ENCODE results near the gene ZNF275. TPM values are rescaled to one million over a fixed set of nuclear protein-coding genes. Genes with fewer than 3 reads are reported as not detected.
"Not testable (repeated sequence)": the region's sequence is repeated elsewhere in the genome, so short reads cannot be mapped to it uniquely, and the experiment has no call there.

The ZNF275 gene, protein sequence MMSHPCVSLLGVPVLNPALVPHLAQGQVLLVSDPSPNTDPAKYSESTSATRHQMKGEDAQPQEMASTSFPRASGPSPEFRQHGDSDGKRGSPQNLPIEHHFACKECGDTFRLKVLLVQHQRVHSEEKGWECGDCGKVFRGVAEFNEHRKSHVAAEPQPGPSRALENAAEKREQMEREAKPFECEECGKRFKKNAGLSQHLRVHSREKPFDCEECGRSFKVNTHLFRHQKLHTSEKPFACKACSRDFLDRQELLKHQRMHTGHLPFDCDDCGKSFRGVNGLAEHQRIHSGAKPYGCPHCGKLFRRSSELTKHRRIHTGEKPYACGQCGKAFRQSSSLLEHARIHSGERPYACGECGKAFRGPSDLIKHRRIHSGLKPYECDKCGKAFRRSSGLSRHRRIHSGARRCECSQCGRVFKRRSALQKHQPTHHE
- 10 to 100 TPM; 14.8 to 17.1 TPM for total RNA-seq
- polyA plus RNA-seq = 1 to 10 TPM; 4.8 to 7.5 (median 5.0) TPM
- 19.9 to 50.2 (median 37.8) reads per million in 6 experiments for total RNA-seq

DNA sequence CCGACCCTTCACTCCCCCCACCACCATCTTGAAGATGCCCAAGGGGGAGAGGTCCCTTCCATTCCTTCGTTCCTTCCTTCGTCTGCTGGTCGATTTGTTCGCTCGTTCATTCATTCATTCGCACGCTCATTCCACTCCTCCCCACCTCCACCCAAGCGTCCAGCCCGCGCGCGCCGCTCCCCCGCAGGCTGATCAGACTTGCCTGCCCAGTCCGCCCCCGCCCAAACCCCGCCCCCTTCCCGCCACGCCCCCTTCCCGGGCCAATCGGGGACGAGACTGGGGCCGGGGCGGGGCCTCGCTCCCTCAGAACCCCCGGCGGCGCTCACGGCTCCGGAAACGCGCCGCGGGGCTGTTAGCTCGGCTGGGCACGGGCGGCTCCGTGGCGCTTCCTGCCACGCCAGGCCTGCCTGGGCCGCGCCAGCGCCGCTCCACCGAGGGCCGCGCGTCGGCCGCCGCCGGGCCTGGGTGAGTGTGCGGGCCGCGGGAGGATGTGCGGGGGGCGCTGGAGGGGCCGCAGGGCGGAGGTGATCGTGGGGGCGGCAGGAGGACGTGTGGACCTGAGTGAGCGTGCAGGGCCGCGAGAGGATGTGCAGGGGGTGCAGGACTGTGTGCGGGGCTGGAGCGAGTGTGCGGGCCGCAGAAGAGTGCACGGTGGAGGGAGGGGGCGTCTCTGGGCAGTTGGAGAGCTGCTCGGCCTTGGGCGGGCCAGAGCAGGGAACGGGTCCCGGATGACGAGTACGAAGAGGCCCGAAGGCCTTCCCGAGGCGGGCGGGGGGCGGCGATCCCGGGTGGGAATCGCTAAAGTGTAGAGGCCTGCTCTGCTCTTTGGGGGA is at the start of gene ZNF275:
Gene ZNF275, plus strand, starts transcription at position 333 of the 833 bp plus-strand sequence. CDS start 2,527 bp downstream, outside the sequence.
- Mint-ChIP-seq H3K9me3 (no peaks in the 10 kb centered on the region), H3K4me1 (peaks cover 13 to 45% (median 42%) of the 10 kb centered on the region in 4 donors), H3K27me3 (no peaks in the 10 kb centered on the region), H3K27ac (peak within 1 kb of the TSS; percentile 68 to 95 (median 88)), H3K36me3 (peaks cover 0 to 14% (median under 1%) of the 10 kb centered on the region in 3 donors), H3K4me3 (peak within 1 kb of the TSS; percentile 79 to 93 (median 87))
- POLR2A ChIA-PET = interaction anchor here (0.7 to 2.2 kb wide), 4 partner anchors 9 to 265 kb away, joined by 3 to 7 read pairs (median 4); partner anchors contain the start of gene CCNQ
- ATAC-seq (peak; percentile 96 to 97), DNase-seq (peak; percentile 69 to 86 (median 80))

DNA sequence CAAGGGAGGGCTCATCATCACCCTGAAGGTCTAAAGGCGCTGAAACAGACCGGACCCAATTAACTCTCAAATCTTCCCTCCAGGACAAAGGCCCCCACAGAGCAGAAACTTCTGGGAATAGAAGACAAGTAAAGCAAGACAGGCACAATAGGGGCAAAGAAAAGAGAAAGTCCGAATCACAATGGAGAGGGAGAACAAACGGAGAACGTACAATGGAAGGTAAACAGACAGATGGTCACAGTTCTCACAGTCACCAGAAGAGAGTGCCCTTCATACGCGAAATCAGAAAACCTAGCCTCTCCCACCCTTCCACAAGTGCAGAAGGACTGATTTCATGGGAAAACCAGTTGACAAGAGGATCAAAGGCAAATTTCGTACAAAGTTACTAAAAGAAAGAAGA is 48.3 kb upstream of the ZNF275 start:
- H3K36me3 Mint-ChIP-seq, H3K9me3 Mint-ChIP-seq, H3K27me3 Mint-ChIP-seq, DNase-seq, ATAC-seq, POLR2A ChIA-PET, H3K4me1 Mint-ChIP-seq, H3K4me3 Mint-ChIP-seq, H3K27ac Mint-ChIP-seq: not testable (repeated sequence)

DNA sequence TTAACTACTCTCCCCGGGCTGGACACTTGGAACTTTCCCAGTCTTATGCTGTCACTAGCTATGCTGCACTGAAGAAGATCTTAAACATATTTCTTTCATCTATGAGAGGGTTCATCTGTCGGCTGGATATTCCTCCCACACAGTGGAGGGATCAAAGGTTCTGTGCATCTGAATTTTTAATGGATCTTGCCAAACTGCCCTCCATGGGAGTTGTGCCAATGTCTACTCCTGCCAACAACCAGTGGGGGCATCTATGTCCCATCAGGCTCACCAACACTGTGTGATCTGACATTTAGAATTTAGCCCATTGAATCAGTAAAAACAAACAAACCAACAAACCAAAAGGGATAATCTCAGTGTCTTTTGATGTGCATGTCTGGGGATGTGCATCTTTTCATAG is 45.1 kb upstream of the ZNF275 start:
- POLR2A ChIA-PET, H3K27ac Mint-ChIP-seq, H3K9me3 Mint-ChIP-seq, H3K4me1 Mint-ChIP-seq, H3K27me3 Mint-ChIP-seq, ATAC-seq, H3K4me3 Mint-ChIP-seq, DNase-seq, H3K36me3 Mint-ChIP-seq: not testable (repeated sequence)

DNA sequence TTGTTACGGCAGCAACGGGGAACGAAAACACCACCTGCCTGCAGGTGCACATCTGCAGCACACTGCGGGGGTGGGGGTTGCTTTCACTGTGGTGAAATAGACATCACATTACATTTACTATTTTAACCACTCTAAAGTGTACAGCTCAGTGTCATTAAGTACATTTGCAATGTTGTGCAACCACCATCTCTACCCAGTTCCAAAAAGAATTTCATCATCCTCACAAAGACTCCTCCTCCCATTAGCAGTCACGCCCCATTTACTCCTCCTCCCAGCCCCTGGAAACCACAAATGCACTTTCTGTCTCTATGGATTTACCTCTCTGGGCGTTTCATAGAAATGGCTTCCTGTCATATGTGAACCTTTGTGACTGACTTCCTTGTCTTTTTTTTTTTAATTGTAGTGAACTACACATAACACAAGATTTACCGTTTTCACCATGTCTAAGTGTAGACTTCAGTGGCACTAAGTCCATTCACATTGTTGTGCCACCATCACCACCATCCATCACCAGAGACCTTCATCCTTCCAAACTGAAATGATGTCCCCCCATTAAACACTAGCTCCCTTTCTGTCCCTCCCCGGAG is 40.4 kb upstream of the ZNF275 start:
- ATAC-seq (peak; percentile 33 to 51), DNase-seq (peak in 1 of 10 donors; percentile 4)
- H3K9me3 Mint-ChIP-seq, H3K27me3 Mint-ChIP-seq, H3K36me3 Mint-ChIP-seq, POLR2A ChIA-PET: not testable (repeated sequence)
- Mint-ChIP-seq H3K27ac (peak overlapping the region in 5 of 10 donors; percentile 1 to 78 (median 56)), H3K4me3 (peak overlapping the region in 6 of 10 donors; percentile 3 to 64 (median 24)), H3K4me1 (peaks cover 3 to 15% (median 12%) of the 10 kb centered on the region in 4 donors)

DNA sequence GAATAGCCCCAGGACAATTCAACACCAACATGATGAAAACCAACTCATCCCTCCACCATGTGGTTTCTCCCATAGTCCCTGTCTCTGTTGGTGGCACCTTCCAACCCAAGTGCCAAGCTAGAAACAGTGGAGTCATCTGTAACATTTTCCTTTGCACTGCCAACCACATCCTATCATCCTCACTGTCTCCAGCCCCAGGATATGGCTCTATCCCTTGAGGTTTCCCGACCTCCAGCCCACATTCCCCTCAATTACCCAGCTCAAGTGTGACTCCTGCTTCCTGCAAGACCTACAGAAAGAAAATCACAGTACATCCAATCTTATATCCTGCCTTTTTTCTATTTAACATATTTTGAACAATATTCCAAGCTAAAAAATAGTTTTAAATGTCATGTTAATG is 36.6 kb upstream of the ZNF275 start:
- Mint-ChIP-seq H3K4me3 (no peak overlapping the region), H3K4me1 (peaks cover 3 to 15% (median 12%) of the 10 kb centered on the region in 4 donors), H3K9me3 (no peaks in the 10 kb centered on the region), H3K36me3 (no peaks in the 10 kb centered on the region), H3K27me3 (peaks cover 0 to 9% (median 2%) of the 10 kb centered on the region in 5 donors), H3K27ac (no peak overlapping the region)
- POLR2A ChIA-PET = no interaction called here
- ATAC-seq (no peak), DNase-seq (no peak)

DNA sequence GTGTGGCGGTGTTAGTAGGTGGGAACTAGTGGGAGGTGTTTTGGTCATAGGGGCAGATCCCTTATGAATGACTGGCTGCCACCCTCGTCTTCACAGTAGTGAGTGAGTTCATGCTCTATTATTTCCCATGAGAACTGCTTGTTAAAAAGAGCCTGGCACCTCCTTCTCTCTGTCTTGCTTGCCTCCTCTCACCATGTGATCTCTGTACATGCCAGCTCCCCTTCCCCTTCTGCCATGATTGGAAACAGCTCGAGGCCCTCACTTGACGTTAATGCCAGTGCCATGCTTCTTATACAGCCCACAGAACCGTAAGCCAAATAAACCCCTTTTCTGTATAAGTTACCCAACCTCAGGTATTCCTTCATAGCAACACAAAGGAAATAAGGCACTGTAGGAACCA is 34.1 kb upstream of the ZNF275 start:
- Mint-ChIP-seq H3K9me3 (no peaks in the 10 kb centered on the region), H3K27ac (no peak overlapping the region), H3K4me3 (no peak overlapping the region), H3K4me1 (peaks cover 0 to 11% (median 5%) of the 10 kb centered on the region in 4 donors), H3K27me3 (peaks cover 0 to 20% (median 16%) of the 10 kb centered on the region in 5 donors), H3K36me3 (no peaks in the 10 kb centered on the region)
- DNase-seq (no peak), ATAC-seq (no peak)
- POLR2A ChIA-PET = no interaction called here

DNA sequence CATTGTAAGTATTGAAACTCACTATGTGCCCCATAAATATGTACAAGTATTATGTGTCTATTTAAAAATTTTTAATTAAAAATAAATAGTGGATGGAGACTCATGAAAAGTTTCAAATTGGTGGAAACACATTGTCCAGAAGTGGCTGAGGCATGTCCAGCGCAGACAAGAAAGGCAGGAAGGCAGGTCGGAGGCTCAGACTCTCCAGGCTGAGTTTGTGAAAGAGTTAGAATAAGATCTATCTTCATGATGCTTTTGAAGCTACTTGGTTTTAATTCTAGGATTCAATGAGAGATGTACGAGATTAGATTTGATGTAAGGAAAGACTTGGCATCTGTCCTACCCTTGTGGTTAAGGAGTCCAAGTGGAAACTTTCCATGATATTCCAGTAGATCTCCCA is 32.2 kb upstream of the ZNF275 start:
- POLR2A ChIA-PET = no interaction called here
- H3K27me3 Mint-ChIP-seq = peaks cover 0 to 19% (median 15%) of the 10 kb centered on the region in 5 donors
- no peak for ATAC-seq
- no peak overlapping the region for H3K27ac Mint-ChIP-seq
- no peak for DNase-seq
- peaks cover 0 to 10% (median 5%) of the 10 kb centered on the region in 4 donors for H3K4me1 Mint-ChIP-seq
- no peak overlapping the region for H3K4me3 Mint-ChIP-seq
- no peaks in the 10 kb centered on the region for H3K9me3 Mint-ChIP-seq
- H3K36me3 Mint-ChIP-seq = no peaks in the 10 kb centered on the region

DNA sequence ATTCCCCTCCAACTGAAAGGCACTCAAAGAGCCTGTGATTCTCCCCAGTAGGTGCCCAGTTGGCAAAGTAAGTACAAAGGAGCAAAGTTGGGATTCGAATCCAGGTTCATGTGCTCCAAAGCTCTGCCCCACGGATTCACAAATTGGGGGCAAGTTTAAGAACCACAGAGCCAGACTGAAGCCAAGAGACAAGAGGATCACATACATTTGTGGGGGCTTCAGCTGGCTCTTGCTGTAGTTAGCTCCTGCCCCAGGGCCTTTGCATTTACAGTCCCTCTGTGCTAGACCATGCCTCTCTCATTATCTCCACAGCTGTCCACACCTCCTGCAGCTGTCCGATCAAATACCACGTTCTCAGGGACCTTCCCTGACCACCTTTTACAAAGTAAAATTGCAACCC is 31.2 kb upstream of the ZNF275 start:
- no peak overlapping the region for H3K4me3 Mint-ChIP-seq
- POLR2A ChIA-PET = no interaction called here
- H3K27me3 Mint-ChIP-seq = peaks cover 0 to 19% (median 15%) of the 10 kb centered on the region in 5 donors
- DNase-seq (no peak), ATAC-seq (no peak)
- H3K36me3 Mint-ChIP-seq = no peaks in the 10 kb centered on the region
- H3K27ac Mint-ChIP-seq = no peak overlapping the region
- H3K4me1 Mint-ChIP-seq = peaks cover 0 to 10% (median 5%) of the 10 kb centered on the region in 4 donors
- H3K9me3 Mint-ChIP-seq = no peaks in the 10 kb centered on the region

DNA sequence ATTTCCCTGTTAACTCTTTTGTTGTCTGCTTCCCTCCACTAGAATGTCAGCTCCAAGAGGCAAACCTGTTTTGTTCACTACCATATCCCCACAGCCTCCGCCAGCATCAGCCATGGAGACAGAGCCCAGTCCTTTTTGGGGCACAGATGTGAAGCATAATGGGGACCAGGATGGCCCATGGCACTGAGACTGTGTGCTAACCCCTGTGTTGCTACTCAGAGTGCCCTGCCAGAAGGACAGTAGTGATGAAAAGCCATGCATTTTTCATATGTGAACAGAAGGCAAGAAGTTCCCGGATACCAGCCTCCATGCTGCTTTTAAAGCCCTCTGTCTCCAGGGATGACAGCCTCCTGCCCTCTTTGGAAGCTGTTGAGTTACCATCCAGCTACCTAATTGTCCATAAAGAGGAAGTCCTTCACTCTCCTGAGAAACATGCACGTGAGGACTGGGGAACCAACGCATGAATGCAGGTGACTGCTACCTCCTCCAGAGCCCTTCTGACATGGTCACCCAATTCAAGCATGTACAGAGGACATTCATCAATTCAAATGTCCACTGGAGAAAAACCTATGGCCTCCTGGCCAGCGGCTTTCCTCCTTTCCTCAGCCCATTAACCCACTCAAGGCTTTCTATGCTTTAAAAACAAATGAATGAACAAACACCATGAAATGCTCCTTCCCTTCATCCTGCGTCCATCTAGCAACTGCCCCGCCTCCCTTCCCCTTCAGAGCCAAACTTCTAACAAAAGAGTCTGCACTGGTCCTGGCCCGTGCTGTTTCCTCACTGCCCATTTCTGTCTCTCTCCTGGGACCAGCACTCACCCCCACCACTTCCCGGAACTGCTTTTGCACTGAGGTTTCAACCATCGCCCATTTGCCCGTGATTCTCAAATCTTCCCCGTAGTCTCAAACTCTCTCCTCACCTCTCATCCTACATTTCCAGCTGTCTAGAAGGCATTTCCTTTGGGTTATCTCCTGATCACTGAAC is 30.4 kb upstream of the ZNF275 start:
- no peaks in the 10 kb centered on the region for H3K9me3 Mint-ChIP-seq
- H3K4me1 Mint-ChIP-seq = peaks cover 0 to 10% (median 5%) of the 10 kb centered on the region in 4 donors
- H3K27me3 Mint-ChIP-seq = peaks cover 0 to 19% (median 15%) of the 10 kb centered on the region in 5 donors
- peak overlapping the region in 2 of 10 donors; percentile 19 to 20 for H3K27ac Mint-ChIP-seq
- ATAC-seq = no peak
- DNase-seq = no peak
- H3K36me3 Mint-ChIP-seq = no peaks in the 10 kb centered on the region
- peak overlapping the region in 2 of 10 donors; percentile 2 to 43 for H3K4me3 Mint-ChIP-seq
- POLR2A ChIA-PET = no interaction called here

DNA sequence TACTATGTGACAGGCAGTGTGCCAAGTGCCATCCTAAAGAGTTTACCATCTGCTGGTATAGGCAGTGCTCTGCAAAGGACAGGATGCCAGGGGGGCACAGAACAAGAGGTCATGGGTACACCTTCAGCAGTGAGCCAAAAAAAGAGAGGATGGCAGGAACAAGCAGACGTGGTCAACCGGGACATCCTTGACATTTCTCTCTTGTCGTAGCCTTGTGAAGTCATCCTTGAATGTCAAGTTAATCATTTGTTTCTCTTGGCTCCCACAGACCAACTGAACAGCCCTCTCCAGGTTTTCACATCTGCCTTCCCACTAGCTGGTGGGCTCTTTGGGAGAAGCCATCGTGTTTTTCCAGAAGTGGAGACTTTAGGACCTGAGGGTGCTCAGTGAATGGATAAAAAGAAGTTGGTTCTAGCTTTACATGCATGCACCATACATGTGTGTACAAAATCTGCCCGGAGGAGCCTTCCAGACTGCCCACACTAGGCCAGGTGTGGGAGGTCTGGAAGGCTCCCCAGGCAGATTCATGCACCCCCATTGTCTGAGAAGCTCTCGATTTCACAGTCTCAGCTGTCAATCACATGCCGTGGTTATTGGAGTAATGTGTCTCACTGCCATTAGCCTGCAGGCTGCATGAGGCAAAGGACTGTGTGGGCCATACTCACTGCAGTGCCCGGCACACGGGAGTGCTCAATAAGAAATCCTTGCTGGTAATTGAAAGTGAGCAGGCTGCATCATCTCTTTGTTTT is 28.8 kb upstream of the ZNF275 start:
- POLR2A ChIA-PET = no interaction called here
- ATAC-seq = no peak
- no peaks in the 10 kb centered on the region for H3K36me3 Mint-ChIP-seq

DNA sequence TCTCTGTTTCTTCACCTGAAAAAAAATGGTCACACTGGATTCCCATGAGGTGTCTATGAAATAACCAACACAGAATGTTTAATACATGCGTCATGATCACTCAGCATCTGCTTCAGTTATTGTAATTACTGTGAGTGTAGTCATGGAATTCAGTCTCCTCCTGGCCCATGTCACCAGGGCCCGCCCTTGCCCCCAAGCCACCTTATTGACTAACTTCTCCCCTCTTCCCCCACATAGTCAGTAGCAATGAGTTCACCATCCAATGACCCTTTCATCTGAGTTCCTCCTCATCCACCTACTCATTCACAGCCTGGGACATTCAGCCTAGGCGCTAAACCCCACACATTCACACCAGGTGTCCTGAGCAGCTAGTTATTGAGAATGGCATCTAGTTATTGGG is 28.0 kb upstream of the ZNF275 start:
- DNase-seq = no peak

More for the DNA sequence above, 28.8 kb upstream of the ZNF275 start:
- Mint-ChIP-seq H3K4me3 (no peak overlapping the region), H3K27me3 (peaks cover 0 to 19% (median 12%) of the 10 kb centered on the region in 5 donors), H3K4me1 (peaks cover 0 to 10% (median 5%) of the 10 kb centered on the region in 4 donors), H3K9me3 (no peaks in the 10 kb centered on the region), H3K27ac (no peak overlapping the region)
- no peak for DNase-seq

More for the DNA sequence above, 28.0 kb upstream of the ZNF275 start:
- POLR2A ChIA-PET = no interaction called here
- ATAC-seq = no peak
- Mint-ChIP-seq H3K36me3 (no peaks in the 10 kb centered on the region), H3K27me3 (peaks cover 0 to 19% (median 11%) of the 10 kb centered on the region in 5 donors), H3K4me1 (peaks cover 0 to 10% (median 5%) of the 10 kb centered on the region in 4 donors), H3K27ac (no peak overlapping the region), H3K9me3 (no peaks in the 10 kb centered on the region), H3K4me3 (peak overlapping the region in 1 of 10 donors; percentile 46)
